ENCODE measurements around the gene GZF1.
"Not testable (repeated sequence)": the region's sequence is repeated elsewhere in the genome, so short reads cannot be mapped to it uniquely, and the experiment has no call there.

The GZF1 gene

DNA sequence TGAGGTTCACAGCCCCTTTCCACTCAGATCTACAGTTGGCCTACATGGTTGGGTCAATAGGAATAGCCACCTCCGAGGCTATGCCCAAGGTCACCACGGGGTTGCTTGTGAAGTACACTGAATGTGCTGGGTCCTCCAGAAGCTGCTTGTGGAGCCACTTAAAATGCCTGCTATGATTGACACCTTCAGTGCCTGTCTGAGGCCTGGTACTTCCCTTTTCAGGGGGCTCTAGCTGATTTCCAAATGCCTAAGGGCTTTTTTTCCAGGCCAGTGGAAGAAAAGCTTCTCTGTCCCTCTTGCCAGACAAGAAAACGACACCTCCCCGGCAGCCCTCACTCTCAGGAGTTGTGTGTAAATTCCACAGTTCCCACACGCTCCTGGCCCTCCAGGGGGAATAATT, 17.6 kb upstream of the GZF1 start:
- no peak for TF ChIP-seq CTCF (IDR thresholded peaks at IDR 0.05)
- H3K9me3 ChIP-seq: no peaks in the 10 kb centered on the region
- peaks cover 1 to 2% of the 10 kb centered on the region in 2 experiments for H3K4me1 ChIP-seq (ENCODE audit: control insufficient read depth in 1 of 2, insufficient read depth in 1 of 2, low read depth in 1 of 2, low read length in 1 of 2)

GRCh38 chr20:23346002-23346401, 16.0 kb upstream of the GZF1 start:
- Histone ChIP-seq H3K9me3 (no peaks in the 10 kb centered on the region), H3K4me1 (ENCODE audit: control insufficient read depth in 1 of 2, insufficient read depth in 1 of 2, low read depth in 1 of 2, low read length in 1 of 2) (peaks cover 10 to 11% of the 10 kb centered on the region in 2 experiments), H3K27ac (no peak overlapping the region), H3K4me3 (ENCODE audit: low read depth in 1 of 2, low read length in 1 of 2) (no peak overlapping the region), H3K27me3 (no peaks in the 10 kb centered on the region), H3K36me3 (no peaks in the 10 kb centered on the region)
- no peak for TF ChIP-seq CTCF (IDR thresholded peaks at IDR 0.05)

More for the DNA sequence above, 17.6 kb upstream of the GZF1 start:
- Histone ChIP-seq H3K4me3 (ENCODE audit: low read depth in 1 of 2, low read length in 1 of 2) (no peak overlapping the region), H3K36me3 (no peaks in the 10 kb centered on the region), H3K27me3 (no peaks in the 10 kb centered on the region), H3K27ac (no peak overlapping the region)

GRCh38 chr20:23347791-23348190, 14.2 kb upstream of the GZF1 start:
- no peaks in the 10 kb centered on the region for H3K9me3 ChIP-seq
- peaks cover 18% of the 10 kb centered on the region in 2 experiments for H3K4me1 ChIP-seq (ENCODE audit: control insufficient read depth in 1 of 2, insufficient read depth in 1 of 2, low read depth in 1 of 2, low read length in 1 of 2)
- H3K36me3 ChIP-seq: no peaks in the 10 kb centered on the region
- TF ChIP-seq CTCF (IDR thresholded peaks at IDR 0.05): no peak
- no peak overlapping the region for H3K27ac ChIP-seq
- H3K27me3 ChIP-seq: no peaks in the 10 kb centered on the region
- H3K4me3 ChIP-seq (ENCODE audit: low read depth in 1 of 2, low read length in 1 of 2): no peak overlapping the region

DNA sequence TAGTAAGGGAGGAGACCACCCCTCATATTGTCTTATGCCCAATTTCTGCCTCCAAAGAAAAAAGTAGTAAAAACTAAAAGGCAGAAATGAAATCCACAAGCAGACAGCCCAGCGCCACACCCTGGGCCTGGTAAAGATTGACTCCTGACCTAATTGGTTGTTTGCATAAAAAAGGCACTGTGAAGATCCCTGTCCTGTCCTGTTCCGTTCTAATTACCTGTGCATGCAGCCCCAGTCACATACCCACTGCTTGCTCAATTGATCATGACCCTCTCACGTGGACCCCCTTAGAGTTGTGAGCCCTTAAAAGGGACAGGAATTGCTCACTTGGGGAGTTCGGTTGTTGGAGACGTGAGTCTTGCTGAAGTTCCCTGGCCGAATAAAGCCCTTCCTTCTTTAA, 13.5 kb upstream of the GZF1 start:
- not testable (repeated sequence) for H3K9me3 ChIP-seq; H3K27me3 ChIP-seq; H3K27ac ChIP-seq; H3K36me3 ChIP-seq; H3K4me3 ChIP-seq (ENCODE audit: low read depth in 1 of 2, low read length in 1 of 2)
- peaks cover 18% of the 10 kb centered on the region in 2 experiments for H3K4me1 ChIP-seq (ENCODE audit: control insufficient read depth in 1 of 2, insufficient read depth in 1 of 2, low read depth in 1 of 2, low read length in 1 of 2)

GRCh38 chr20:23349338-23350195, 12.4 kb upstream of the GZF1 start:
- Histone ChIP-seq H3K27me3 (no peaks in the 10 kb centered on the region), H3K9me3 (no peaks in the 10 kb centered on the region), H3K4me1 (ENCODE audit: control insufficient read depth in 1 of 2, insufficient read depth in 1 of 2, low read depth in 1 of 2, low read length in 1 of 2) (peaks cover 18% of the 10 kb centered on the region in 2 experiments), H3K4me3 (ENCODE audit: low read depth in 1 of 2, low read length in 1 of 2) (peak overlapping the region; percentile 84 to 91), H3K27ac (peak overlapping the region; percentile 90), H3K36me3 (peaks cover 7% of the 10 kb centered on the region)
- TF ChIP-seq CTCF (IDR thresholded peaks at IDR 0.05): no peak

DNA sequence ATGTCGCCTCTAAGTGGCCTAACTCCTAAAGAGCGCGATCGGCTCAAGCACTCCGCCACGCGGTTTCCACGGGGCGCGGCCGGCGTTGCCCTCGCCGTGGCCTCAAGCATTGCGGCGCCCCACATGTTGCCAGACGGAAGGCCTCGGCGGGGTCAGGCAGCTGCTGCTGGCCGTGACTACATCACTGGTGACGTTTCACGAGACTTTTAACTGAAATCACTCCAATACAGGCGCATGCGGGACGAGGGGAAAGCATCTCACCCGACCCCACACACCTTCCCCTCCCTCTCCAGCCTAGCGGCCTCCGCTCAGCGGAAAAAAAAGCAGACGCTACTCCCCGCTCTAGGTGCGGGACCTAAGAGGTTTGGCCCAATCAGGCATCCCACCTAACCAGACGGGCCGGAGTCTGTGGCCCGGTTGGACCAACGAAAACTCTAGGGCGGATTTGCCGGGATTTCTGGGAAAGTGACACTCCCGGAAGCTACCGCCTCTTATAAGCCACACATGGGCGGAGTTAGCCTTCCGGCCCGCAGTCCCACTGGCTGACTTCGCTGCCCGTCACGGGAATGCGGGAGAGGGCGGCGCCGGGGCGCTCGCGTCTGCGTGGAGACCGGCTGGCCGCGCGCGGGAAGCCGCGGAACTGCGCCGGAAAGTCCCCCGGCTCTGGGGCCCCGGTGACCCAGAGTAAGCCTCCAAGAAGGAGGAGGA, 11.6 kb upstream of the GZF1 start, which contains the start of gene NXT1:
NXT1 (plus strand) TSS at position 596 of the 708 bp plus-strand sequence. CDS start 3,251 bp downstream, outside the sequence.
- peaks cover 18% of the 10 kb centered on the region in 2 experiments for H3K4me1 ChIP-seq (ENCODE audit: control insufficient read depth in 1 of 2, insufficient read depth in 1 of 2, low read depth in 1 of 2, low read length in 1 of 2)
- no peaks in the 10 kb centered on the region for H3K27me3 ChIP-seq
- H3K9me3 ChIP-seq: no peaks in the 10 kb centered on the region
- H3K36me3 ChIP-seq: peaks cover 7% of the 10 kb centered on the region
- peak within 1 kb of the TSS; percentile 90 for H3K27ac ChIP-seq
- peak within 1 kb of the TSS; percentile 84 to 91 for H3K4me3 ChIP-seq (ENCODE audit: low read depth in 1 of 2, low read length in 1 of 2)
- TF ChIP-seq CTCF (IDR thresholded peaks at IDR 0.05): peak; percentile 50
